HepG2 (cell line): ENCODE data around the gene SLCO2A1. TPM values are rescaled to one million over a fixed set of nuclear protein-coding genes. Genes with fewer than 3 reads are reported as not detected.

ENCODE experiments used
- ATAC-seq: fragments of 200-7000 bp; cut with Tn5 transposase; 3 replicates; pipeline ENCODE4 v1.9.1; 2020; ENCODE audit warnings: mild to moderate bottlenecking, moderate library complexity
- BruUV-seq: library from RNA; stranded (reverse); fragments of 400-500 nt; replicated peaks from 2 replicates; lab custom pipeline; 2021; lab: Mats Ljungman, UMichigan
- CTCF ChIA-PET: fragments of 300-600 bp; formaldehyde crosslinking; extraction: SDS; loops from one replicate; lab custom pipeline; 2021; ENCODE audit warnings: low total read pairs, inconsistent platforms, low intra/inter-chr PET ratio; lab: Yijun Ruan, JAX
- POLR2A ChIA-PET: fragments of 350-600 bp; sonication (Branson Sonifier 250); formaldehyde crosslinking; loops from one replicate; lab custom pipeline; 2020; ENCODE audit warnings: antibody characterized with exemption, inconsistent platforms; lab: Yijun Ruan, JAX
- DNase-seq: peaks from one replicate; pipeline ENCODE4 v3.0.0-alpha.2; 2015; ENCODE audit warnings: low spot score
- FAIRE-seq: peaks from 3 replicates; lab custom pipeline; 2011; peaks lifted over from hg19 to GRCh38; lab: Jason Lieb, UNC
- H2AFZ ChIP-seq: one replicate; pipeline ENCODE4 v1.6.1; 2011; ENCODE audit warnings: low read length, inconsistent platforms
- H3K27ac ChIP-seq: fragments of 300-600 bp; 3 replicates; pipeline ENCODE4 v1.8.0; 2011; ENCODE audit warnings: mixed run types, mild to moderate bottlenecking, mixed read lengths, low read length, inconsistent platforms; ENCODE audit not compliant: insufficient read depth; ENCODE audit errors: extremely low read length
- H3K27me3 ChIP-seq, 2 experiments: fragments of 200-600 bp in 1 of 2; 2 replicates in 1 of 2; 3 replicates in 1 of 2; pipeline versions ENCODE4 v1.6.0 to v1.8.0; 2011; ENCODE audit warnings: low read length in 2 of 2, mild to moderate bottlenecking in 2 of 2, moderate library complexity in 2 of 2, inconsistent platforms in 1 of 2; ENCODE audit not compliant: insufficient read depth in 2 of 2, control insufficient read depth in 1 of 2
- H3K36me3 ChIP-seq, 2 experiments: fragments of 200-600 bp in 1 of 2; replicated peaks in 1 of 2; 2 replicates in 1 of 2; 3 replicates in 1 of 2; pipeline versions ENCODE4 v1.5.1 to v1.8.0; 2011; ENCODE audit warnings: low read length in 2 of 2, inconsistent platforms in 1 of 2; ENCODE audit not compliant: insufficient read depth in 2 of 2, control insufficient read depth in 1 of 2
- H3K4me1 ChIP-seq: 2 replicates; pipeline ENCODE4 v1.5.1; 2012; ENCODE audit warnings: low read length, inconsistent platforms; ENCODE audit not compliant: insufficient read depth
- H3K4me2 ChIP-seq: 2 replicates; pipeline ENCODE4 v1.6.0; 2011; ENCODE audit warnings: low read depth, low read length, inconsistent platforms
- H3K4me3 ChIP-seq, 3 experiments: fragments of 200-600 bp in 1 of 3; sonication (generic), shearing (Covaris generic) in 1 of 3; replicated peaks in 1 of 3; 2 replicates each; pipeline ENCODE4 v1.5.1; 2011 to 2016; ENCODE audit warnings: low read length in 3 of 3, inconsistent platforms in 2 of 3, low read depth in 2 of 3, mild to moderate bottlenecking in 2 of 3, control low read depth in 1 of 3, mixed read lengths in 1 of 3; ENCODE audit not compliant: insufficient read depth in 1 of 3
- H3K79me2 ChIP-seq: one replicate; pipeline ENCODE4 v1.6.1; 2011; ENCODE audit warnings: low read length, inconsistent platforms; ENCODE audit not compliant: insufficient read depth
- H3K9ac ChIP-seq: 2 replicates; pipeline ENCODE4 v1.6.0; 2011; ENCODE audit warnings: mild to moderate bottlenecking, low read depth, low read length, inconsistent platforms; ENCODE audit not compliant: insufficient read depth
- H3K9me3 ChIP-seq: 2 replicates; pipeline ENCODE4 v1.5.1; 2012; ENCODE audit warnings: mild to moderate bottlenecking, low read length
- H4K20me1 ChIP-seq: 2 replicates; pipeline ENCODE4 v1.6.0; 2011; ENCODE audit warnings: inconsistent platforms, mild to moderate bottlenecking, low read length, moderate library complexity; ENCODE audit not compliant: insufficient read depth
- FOXC1 ChIP-seq: sonication (generic); formaldehyde crosslinking; IDR thresholded peaks from 2 replicates; pipeline ENCODE4 v1.8.0; 2022; ENCODE audit warnings: mild to moderate bottlenecking, missing genetic modification reagents, borderline replicate concordance
- GTF2F1 ChIP-seq: fragments of 150-350 bp; IDR thresholded peaks from 2 replicates; pipeline ENCODE4 v1.6.1; 2014; ENCODE audit warnings: low read length
- HDAC1 ChIP-seq: sonication (generic); formaldehyde crosslinking; IDR thresholded peaks from 2 replicates; pipeline ENCODE4 v1.5.1; 2020; ENCODE audit warnings: mild to moderate bottlenecking, missing genetic modification reagents
- PHF20 ChIP-seq: sonication (generic); formaldehyde crosslinking; IDR thresholded peaks from 2 replicates; pipeline ENCODE4 v1.5.0; 2020; ENCODE audit warnings: mild to moderate bottlenecking, missing genetic modification reagents
- PITX1 ChIP-seq: sonication (generic); formaldehyde crosslinking; IDR thresholded peaks from 2 replicates; pipeline ENCODE4 v1.5.1; 2020; ENCODE audit warnings: mild to moderate bottlenecking, missing genetic modification reagents
- RCOR2 ChIP-seq: IDR thresholded peaks from 2 replicates; pipeline ENCODE4 v1.6.1; 2016; ENCODE audit warnings: missing biosample characterization, missing genetic modification reagents
- SAFB2 ChIP-seq: sonication (generic); formaldehyde crosslinking; IDR thresholded peaks from 2 replicates; pipeline ENCODE4 v1.5.1; 2020; ENCODE audit warnings: missing genetic modification reagents, low read depth, mild to moderate bottlenecking, borderline replicate concordance
- SETDB1 ChIP-seq: sonication (generic); formaldehyde crosslinking; IDR thresholded peaks from 2 replicates; pipeline ENCODE4 v1.5.1; 2020; ENCODE audit warnings: missing genetic modification reagents, mild to moderate bottlenecking, borderline replicate concordance
- SMYD3 ChIP-seq: sonication (generic); formaldehyde crosslinking; IDR thresholded peaks from 2 replicates; pipeline ENCODE4 v1.8.1; 2023; ENCODE audit warnings: mild to moderate bottlenecking, missing genetic modification reagents
- SRF ChIP-seq: IDR thresholded peaks from 2 replicates; pipeline ENCODE4 v1.6.1; 2011; ENCODE audit warnings: mild to moderate bottlenecking, low read depth, low read length, moderate library complexity
- STAT5B ChIP-seq: sonication (generic); formaldehyde crosslinking; IDR thresholded peaks from 2 replicates; pipeline ENCODE4 v1.4.0; 2020; ENCODE audit warnings: missing genetic modification reagents
- ZNF614 ChIP-seq: IDR thresholded peaks from 2 replicates; pipeline ENCODE4 v1.6.1; 2018; ENCODE audit warnings: missing biosample characterization, missing genetic modification reagents, inconsistent platforms, borderline replicate concordance
- ZNF709 ChIP-seq: sonication (generic); formaldehyde crosslinking; IDR thresholded peaks from 2 replicates; pipeline ENCODE4 v1.5.0; 2020; ENCODE audit warnings: mild to moderate bottlenecking, missing genetic modification reagents
- ZNF839 ChIP-seq: sonication (generic); formaldehyde crosslinking; IDR thresholded peaks from 2 replicates; pipeline ENCODE4 v1.4.0; 2020; ENCODE audit warnings: missing genetic modification reagents, mild to moderate bottlenecking, borderline replicate concordance
- ZSCAN31 ChIP-seq: sonication (generic); formaldehyde crosslinking; IDR thresholded peaks from 2 replicates; pipeline ENCODE4 v1.5.0; 2020; ENCODE audit warnings: low read depth, mild to moderate bottlenecking, missing genetic modification reagents
- WGBS: methylation state at CpG from one replicate; pipeline ENCODE4 v1.1.6; 2017; ENCODE audit warnings: low lambda C conversion rate; 5-methylcytosine and 5-hydroxymethylcytosine counted together
- in situ Hi-C: cut with HindIII; loops from 2 replicates; pipeline ENCODE4 v1.10.0; 2017; ENCODE audit warnings: low pct_unique_long_range_greater_than_20kb; ENCODE audit not compliant: extremely low pct_ligation_motif_present
- intact Hi-C: fragments of 100-400 bp; cut with micrococcal nuclease; formaldehyde crosslinking; loops from one replicate; pipeline ENCODE4 v1.10.0; 2022; ENCODE audit not compliant: unreplicated experiment
- polyA plus RNA-seq, 8 experiments: library from polyadenylated mRNA; depleted of rRNA in 3 of 8; stranded (reverse) in 7 of 8; unstranded in 1 of 8; fragments of >200 nt; fragmentation: Illumina TruSeq in 4 of 8; extraction: Trizol in 4 of 8; gene quantifications; 2 replicates each; pipeline versions ENCODE4 v1.2.1 to v1.2.3, GENCODE V29; 2011 to 2016; ENCODE audit warnings: low read depth in 4 of 8, missing spikeins in 1 of 8, mixed read lengths in 1 of 8; ENCODE audit not compliant: insufficient read depth in 1 of 8
- total RNA-seq, 5 experiments: library from RNA; depleted of rRNA; stranded (reverse); fragments of >200 nt; fragmentation: Illumina TruSeq; extraction: Trizol; gene quantifications; 2 replicates each; pipeline ENCODE4 v1.2.3, GENCODE V29; 2016; ENCODE audit warnings: low read depth in 1 of 5
- TF ChIP-seq, protein P1 (sequence below): IDR thresholded peaks from 2 replicates; pipeline ENCODE4 v1.6.1; 2012; ENCODE audit warnings: low read length, improper control_type of control experiment
- TF ChIP-seq, protein P2 (sequence below): sonication (generic); formaldehyde crosslinking; IDR thresholded peaks from 2 replicates; pipeline ENCODE4 v1.4.0; 2020; ENCODE audit warnings: mild to moderate bottlenecking, missing genetic modification reagents
- TF ChIP-seq, protein P3 (sequence below): IDR thresholded peaks from 2 replicates; pipeline ENCODE4 v1.6.1; 2016
- TF ChIP-seq, protein P4 (sequence below): sonication (generic); formaldehyde crosslinking; IDR thresholded peaks from 2 replicates; pipeline ENCODE4 v1.4.0; 2020; ENCODE audit warnings: mild to moderate bottlenecking, missing genetic modification reagents

SLCO2A1 gene
- total and polyA plus RNA-seq, 2 of the 13 experiments (the other 11 are each of a cell fraction or from before 2014, with no cell fraction given): 0.04 TPM; not detected in 1

DNA sequence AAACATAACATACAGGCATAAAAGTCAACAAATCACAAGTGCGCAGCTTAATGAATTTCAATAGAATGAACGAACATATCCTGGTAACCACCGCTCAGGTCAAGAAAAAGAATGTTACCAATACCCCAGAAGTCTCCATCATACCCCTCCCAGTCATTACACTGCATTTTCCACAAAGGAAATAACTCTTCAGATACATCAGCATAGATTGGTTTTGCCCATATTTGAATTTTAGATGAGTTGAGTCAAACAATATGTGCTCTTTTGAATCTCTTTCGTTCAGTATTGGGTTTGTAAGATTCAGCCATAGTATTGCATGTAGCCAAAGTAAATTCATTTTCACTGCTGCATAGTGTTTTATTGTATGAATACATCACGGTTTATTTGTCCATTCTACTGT, 127.9 kb downstream of the SLCO2A1 start:
- FAIRE-seq: no peak
- Histone ChIP-seq H3K27me3 (peaks cover under 1 to 8% of the 10 kb centered on the region in 2 experiments; a peak in 2 of 5 replicates), H3K4me2 (no peak overlapping the region), H3K4me3 (no peak overlapping the region), H3K27ac (no peak overlapping the region), H2AFZ (no peak overlapping the region), H4K20me1 (no peaks in the 10 kb centered on the region), H3K9me3 (no peaks in the 10 kb centered on the region), H3K4me1 (no peaks in the 10 kb centered on the region), H3K79me2 (no peaks in the 10 kb centered on the region), H3K9ac (no peak overlapping the region), H3K36me3 (no peaks in the 10 kb centered on the region)
- no peak for ATAC-seq
- TF ChIP-seq, protein P1, sequence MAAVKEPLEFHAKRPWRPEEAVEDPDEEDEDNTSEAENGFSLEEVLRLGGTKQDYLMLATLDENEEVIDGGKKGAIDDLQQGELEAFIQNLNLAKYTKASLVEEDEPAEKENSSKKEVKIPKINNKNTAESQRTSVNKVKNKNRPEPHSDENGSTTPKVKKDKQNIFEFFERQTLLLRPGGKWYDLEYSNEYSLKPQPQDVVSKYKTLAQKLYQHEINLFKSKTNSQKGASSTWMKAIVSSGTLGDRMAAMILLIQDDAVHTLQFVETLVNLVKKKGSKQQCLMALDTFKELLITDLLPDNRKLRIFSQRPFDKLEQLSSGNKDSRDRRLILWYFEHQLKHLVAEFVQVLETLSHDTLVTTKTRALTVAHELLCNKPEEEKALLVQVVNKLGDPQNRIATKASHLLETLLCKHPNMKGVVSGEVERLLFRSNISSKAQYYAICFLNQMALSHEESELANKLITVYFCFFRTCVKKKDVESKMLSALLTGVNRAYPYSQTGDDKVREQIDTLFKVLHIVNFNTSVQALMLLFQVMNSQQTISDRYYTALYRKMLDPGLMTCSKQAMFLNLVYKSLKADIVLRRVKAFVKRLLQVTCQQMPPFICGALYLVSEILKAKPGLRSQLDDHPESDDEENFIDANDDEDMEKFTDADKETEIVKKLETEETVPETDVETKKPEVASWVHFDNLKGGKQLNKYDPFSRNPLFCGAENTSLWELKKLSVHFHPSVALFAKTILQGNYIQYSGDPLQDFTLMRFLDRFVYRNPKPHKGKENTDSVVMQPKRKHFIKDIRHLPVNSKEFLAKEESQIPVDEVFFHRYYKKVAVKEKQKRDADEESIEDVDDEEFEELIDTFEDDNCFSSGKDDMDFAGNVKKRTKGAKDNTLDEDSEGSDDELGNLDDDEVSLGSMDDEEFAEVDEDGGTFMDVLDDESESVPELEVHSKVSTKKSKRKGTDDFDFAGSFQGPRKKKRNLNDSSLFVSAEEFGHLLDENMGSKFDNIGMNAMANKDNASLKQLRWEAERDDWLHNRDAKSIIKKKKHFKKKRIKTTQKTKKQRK: no peak
- TF ChIP-seq, protein P2, sequence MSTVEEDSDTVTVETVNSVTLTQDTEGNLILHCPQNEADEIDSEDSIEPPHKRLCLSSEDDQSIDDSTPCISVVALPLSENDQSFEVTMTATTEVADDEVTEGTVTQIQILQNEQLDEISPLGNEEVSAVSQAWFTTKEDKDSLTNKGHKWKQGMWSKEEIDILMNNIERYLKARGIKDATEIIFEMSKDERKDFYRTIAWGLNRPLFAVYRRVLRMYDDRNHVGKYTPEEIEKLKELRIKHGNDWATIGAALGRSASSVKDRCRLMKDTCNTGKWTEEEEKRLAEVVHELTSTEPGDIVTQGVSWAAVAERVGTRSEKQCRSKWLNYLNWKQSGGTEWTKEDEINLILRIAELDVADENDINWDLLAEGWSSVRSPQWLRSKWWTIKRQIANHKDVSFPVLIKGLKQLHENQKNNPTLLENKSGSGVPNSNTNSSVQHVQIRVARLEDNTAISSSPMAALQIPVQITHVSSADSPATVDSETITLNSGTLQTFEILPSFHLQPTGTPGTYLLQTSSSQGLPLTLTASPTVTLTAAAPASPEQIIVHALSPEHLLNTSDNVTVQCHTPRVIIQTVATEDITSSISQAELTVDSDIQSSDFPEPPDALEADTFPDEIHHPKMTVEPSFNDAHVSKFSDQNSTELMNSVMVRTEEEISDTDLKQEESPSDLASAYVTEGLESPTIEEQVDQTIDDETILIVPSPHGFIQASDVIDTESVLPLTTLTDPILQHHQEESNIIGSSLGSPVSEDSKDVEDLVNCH (CRISPR knock-in tag): no peak
- TF ChIP-seq STAT5B (CRISPR knock-in tag): no peak
- no peak for TF ChIP-seq SMYD3 (CRISPR knock-in tag)
- no peak for TF ChIP-seq ZSCAN31
- TF ChIP-seq, protein P3, sequence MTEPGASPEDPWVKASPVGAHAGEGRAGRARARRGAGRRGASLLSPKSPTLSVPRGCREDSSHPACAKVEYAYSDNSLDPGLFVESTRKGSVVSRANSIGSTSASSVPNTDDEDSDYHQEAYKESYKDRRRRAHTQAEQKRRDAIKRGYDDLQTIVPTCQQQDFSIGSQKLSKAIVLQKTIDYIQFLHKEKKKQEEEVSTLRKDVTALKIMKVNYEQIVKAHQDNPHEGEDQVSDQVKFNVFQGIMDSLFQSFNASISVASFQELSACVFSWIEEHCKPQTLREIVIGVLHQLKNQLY: no peak
- no peak for TF ChIP-seq ZNF709 (CRISPR knock-in tag)
- TF ChIP-seq HDAC1 (CRISPR knock-in tag): no peak
- no peak for TF ChIP-seq SRF
- TF ChIP-seq ZNF614: no peak
- TF ChIP-seq PITX1: no peak
- TF ChIP-seq, protein P4, sequence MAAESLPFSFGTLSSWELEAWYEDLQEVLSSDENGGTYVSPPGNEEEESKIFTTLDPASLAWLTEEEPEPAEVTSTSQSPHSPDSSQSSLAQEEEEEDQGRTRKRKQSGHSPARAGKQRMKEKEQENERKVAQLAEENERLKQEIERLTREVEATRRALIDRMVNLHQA: no peak
- no peak for TF ChIP-seq SAFB2 (CRISPR knock-in tag)
- TF ChIP-seq FOXC1 (CRISPR knock-in tag): no peak
- TF ChIP-seq PHF20: no peak
- TF ChIP-seq RCOR2 (CRISPR knock-in tag): no peak
- no peak for TF ChIP-seq ZNF839 (CRISPR knock-in tag)
- no peak for TF ChIP-seq SETDB1 (CRISPR knock-in tag)
- TF ChIP-seq GTF2F1: no peak
- BruUV-seq: no TSS peak
- 20% methylated on average over 5 of the region's 5 CpGs for WGBS
- intact Hi-C loops: no loop called here
- POLR2A ChIA-PET: no interaction called here
- CTCF ChIA-PET: no interaction called here
- in situ Hi-C loops: no loop called here
- DNase-seq: no peak
